Spleen (tissue), 7 donors: ENCODE measurements around the gene KLHL13.

Experiments used
- POLR2A ChIP-seq, 3 donors: fragments of 450-650 bp; IDR thresholded peaks; one replicate each; pipeline ENCODE4 v1.5.1; 2017; ENCODE audit warnings: antibody characterized with exemption in 3 of 3, mild to moderate bottlenecking in 1 of 3
- POLR2AphosphoS5 ChIP-seq, 3 donors: sonication (generic); formaldehyde crosslinking; IDR thresholded peaks; one replicate each; pipeline ENCODE4 v1.5.1; 2017; ENCODE audit warnings: antibody characterized with exemption in 3 of 3
- TF ChIP-seq, protein P1 (sequence below), 11 experiments: fragments of 200-600 bp in 7 of 11; fragments of 450-650 bp in 4 of 11; sonication (generic) in 4 of 11; IDR thresholded peaks in 8 of 11; conservative IDR thresholded peaks in 3 of 11; 1 replicate in 7 of 11; 2 replicates in 4 of 11; pipeline versions ENCODE4 v1.4.0 to v1.8.0; 2016 to 2021; ENCODE audit warnings: antibody characterized with exemption in 11 of 11, inconsistent platforms in 4 of 11, mild to moderate bottlenecking in 1 of 11
- donor health status: DM: no; HTN: no; CAD: no; lungs with moderate emphysema.
- donor health status: DM: no; HTN: no; CAD: no.
- donor health status: DM: no; HTN: no; CAD: no.

DNA sequence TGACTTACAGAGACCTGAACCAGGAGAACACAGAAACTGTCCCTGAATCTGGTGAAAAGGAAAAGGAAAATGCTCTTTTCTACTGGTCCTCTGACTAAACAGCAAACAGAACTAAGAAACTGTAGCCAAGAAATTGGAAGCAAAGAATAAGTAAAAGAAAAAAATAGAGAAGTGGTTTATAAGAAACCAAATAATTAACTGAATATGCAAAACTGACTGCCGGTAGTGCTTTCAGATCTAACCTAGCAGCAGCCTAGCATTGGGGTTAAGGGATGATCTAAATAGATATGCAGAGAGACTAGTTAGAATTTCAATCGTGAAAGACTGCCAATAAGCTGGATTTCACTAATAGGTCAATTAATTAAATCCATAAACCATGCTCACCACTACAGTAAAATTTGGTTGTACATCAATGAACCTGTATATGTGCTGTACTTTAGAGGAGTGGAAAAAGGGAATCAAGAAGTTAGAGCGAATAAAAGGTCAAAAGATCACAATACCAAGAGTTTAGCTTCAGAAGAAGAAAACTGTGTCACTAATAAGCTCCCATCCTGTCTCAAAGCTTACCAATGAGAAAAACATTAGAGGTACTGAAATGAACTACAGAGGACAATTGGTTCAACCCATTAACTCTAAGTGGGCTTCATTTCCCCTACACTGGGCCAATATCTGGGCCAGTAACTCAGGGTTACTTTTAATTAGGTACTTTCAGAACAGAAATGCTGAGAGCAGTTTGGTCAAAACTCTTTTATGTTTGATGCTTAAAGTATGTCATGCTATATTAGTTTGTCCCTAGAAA lies 53.6 kb downstream of the KLHL13 start:
- TF ChIP-seq, protein P1, sequence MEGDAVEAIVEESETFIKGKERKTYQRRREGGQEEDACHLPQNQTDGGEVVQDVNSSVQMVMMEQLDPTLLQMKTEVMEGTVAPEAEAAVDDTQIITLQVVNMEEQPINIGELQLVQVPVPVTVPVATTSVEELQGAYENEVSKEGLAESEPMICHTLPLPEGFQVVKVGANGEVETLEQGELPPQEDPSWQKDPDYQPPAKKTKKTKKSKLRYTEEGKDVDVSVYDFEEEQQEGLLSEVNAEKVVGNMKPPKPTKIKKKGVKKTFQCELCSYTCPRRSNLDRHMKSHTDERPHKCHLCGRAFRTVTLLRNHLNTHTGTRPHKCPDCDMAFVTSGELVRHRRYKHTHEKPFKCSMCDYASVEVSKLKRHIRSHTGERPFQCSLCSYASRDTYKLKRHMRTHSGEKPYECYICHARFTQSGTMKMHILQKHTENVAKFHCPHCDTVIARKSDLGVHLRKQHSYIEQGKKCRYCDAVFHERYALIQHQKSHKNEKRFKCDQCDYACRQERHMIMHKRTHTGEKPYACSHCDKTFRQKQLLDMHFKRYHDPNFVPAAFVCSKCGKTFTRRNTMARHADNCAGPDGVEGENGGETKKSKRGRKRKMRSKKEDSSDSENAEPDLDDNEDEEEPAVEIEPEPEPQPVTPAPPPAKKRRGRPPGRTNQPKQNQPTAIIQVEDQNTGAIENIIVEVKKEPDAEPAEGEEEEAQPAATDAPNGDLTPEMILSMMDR (IDR thresholded peaks at IDR 0.05 in 8 of 11, conservative IDR thresholded peaks at IDR 0.05 in 3 of 11) = no peak
- no peak for TF ChIP-seq POLR2A (IDR thresholded peaks at IDR 0.05)
- no peak for TF ChIP-seq POLR2AphosphoS5 (IDR thresholded peaks at IDR 0.05)
